Heart left ventricle (tissue), 16 donors: ENCODE results near the gene CDC25B. TPM values are rescaled to one million over a fixed set of nuclear protein-coding genes. Genes with fewer than 3 reads are reported as not detected.

Experiments
- ATAC-seq, 4 donors: fragments of 200-7000 bp; cut with Tn5 transposase; one replicate each; pipeline ENCODE4 v1.9.1; 2020 to 2022; ENCODE audit warnings: moderate library complexity in 4 of 4, mild to moderate bottlenecking in 3 of 4, moderate number of reproducible peaks in 1 of 4
- DNase-seq, 5 donors: peaks; one replicate each; pipeline ENCODE4 v3.0.0-alpha.2; 2020
- H3K27ac ChIP-seq, 12 donors: fragments of 200-600 bp; sonication (generic) in 4 of 12; one replicate each; pipeline versions ENCODE4 v1.5.0 to v1.8.0; 2016 to 2022; ENCODE audit warnings: mild to moderate bottlenecking in 2 of 12
- H3K27me3 ChIP-seq, 9 donors: fragments of 200-600 bp; sonication (generic) in 2 of 9; one replicate each; pipeline versions ENCODE4 v1.5.1 to v1.8.0; 2016 to 2022; ENCODE audit warnings: mild to moderate bottlenecking in 3 of 9
- H3K36me3 ChIP-seq, 9 donors: fragments of 200-600 bp; sonication (generic) in 2 of 9; one replicate each; pipeline versions ENCODE4 v1.5.0 to v1.8.0; 2018 to 2022; ENCODE audit warnings: mild to moderate bottlenecking in 2 of 9
- H3K4me1 ChIP-seq, 12 donors: fragments of 200-600 bp; sonication (generic) in 4 of 12; one replicate each; pipeline versions ENCODE4 v1.5.0 to v1.8.0; 2016 to 2022; ENCODE audit warnings: mild to moderate bottlenecking in 3 of 12
- H3K4me3 ChIP-seq, 12 donors: fragments of 200-600 bp; sonication (generic) in 4 of 12; one replicate each; pipeline versions ENCODE4 v1.5.0 to v1.8.0; 2017 to 2022; ENCODE audit warnings: mild to moderate bottlenecking in 9 of 12, moderate library complexity in 4 of 12
- H3K9me3 ChIP-seq, 12 donors: fragments of 200-600 bp; sonication (generic) in 4 of 12; one replicate each; pipeline versions ENCODE4 v1.5.0 to v1.8.0; 2016 to 2022; ENCODE audit warnings: mild to moderate bottlenecking in 1 of 12
- CTCF ChIP-seq, 12 donors: fragments of 200-600 bp; sonication (generic) in 4 of 12; IDR thresholded peaks; one replicate each; pipeline versions ENCODE4 v1.5.0 to v1.8.0; 2018 to 2022; ENCODE audit warnings: antibody characterized with exemption in 12 of 12, mild to moderate bottlenecking in 5 of 12
- POLR2A ChIP-seq, 2 donors: fragments of 450-650 bp; IDR thresholded peaks; one replicate each; pipeline ENCODE4 v1.6.1; 2017; ENCODE audit warnings: antibody characterized with exemption in 2 of 2, mild to moderate bottlenecking in 2 of 2, moderate library complexity in 2 of 2
- WGBS, 4 donors: extraction: QIAGEN DNeasy Blood & Tissue Kit in 2 of 4; methylation state at CpG; one replicate each; pipeline versions ENCODE4 v1.1.5 to v1.1.7; 2013 to 2018; 5-methylcytosine and 5-hydroxymethylcytosine counted together
- intact Hi-C, 10 donors: fragments of 100-400 bp; cut with DNase I; formaldehyde crosslinking; loops; one replicate each; pipeline versions ENCODE4 v1.11.1 to v1.14.2; 2022
- polyA plus RNA-seq, 2 donors: library from polyadenylated mRNA; stranded (reverse); fragments of 200-250 nt; gene quantifications; one replicate each; pipeline ENCODE4 v1.2.3, GENCODE V29; 2013
- total RNA-seq, 9 donors: library from RNA; depleted of rRNA in 2 of 9; stranded (reverse); fragments of >200 nt in 2 of 9; fragmentation: NEBNext Ultra II Directional in 3 of 9; extraction: Animal tissue kit (Norgen Biotek cat#: 25700) in 3 of 9; gene quantifications; one replicate each; pipeline versions ENCODE4 v1.1.0 to v1.2.4, GENCODE V29; 2016 to 2023
- donor health status: ischemic (EF 13 %, LVEDD 7.1; RV severe dilation, severe dysfunction).
- donor health status: healthy with polysubstance abuse.
- donor health status: DM: no; HTN: yes; CAD: no.
- donor health status: DM: no; HTN: no; CAD: no.
- donor health status: ischemic (EF 25% LVEDD 6.9; RV normal size, moderate dysfunction).
- donor health status: ischemic (EF 25% LVEDD 5.7; RV mildly dilated, moderate dysfunction).
- donor health status: healthy.
- donor health status: DM: yes; HTN: yes; CAD: no.
- donor health status: ischemic (EF 35%, LVEDD 5.7; RV mildly dilated, moderate dysfunction).
- donor health status: nonischemic (EF 11% LVEDD 7.7; RV severe dilation, severe dysfunction).
- donor health status: DM: yes; HTN: yes; CAD: no.
- donor health status: PGD.
- donor health status: ischemic (EF 29% LVEDD 5.4; RV normal size, mild dysfunction).
- donor health status: nonischemic (EF 23%, LVEDD 6.1; RV moderate dilation, normal function).

The CDC25B gene
- total and polyA plus RNA-seq, 11 donors: 4.0 to 30.4 (median 8.6) TPM

- no peak for DNase-seq
- intact Hi-C loops: no loop called here
- H3K27ac ChIP-seq: peak overlapping the region in 10 of 12 donors; percentile 8 to 78 (median 58)
Observed at GRCh38 chr20:3759316-3759823, 36.7 kb upstream of the CDC25B start.

GRCh38 chr20:3759884-3760283, 36.2 kb upstream of the CDC25B start:
- no peak for TF ChIP-seq CTCF (IDR thresholded peaks at IDR 0.05)
- TF ChIP-seq POLR2A (IDR thresholded peaks at IDR 0.05): no peak
- H3K9me3 ChIP-seq: no peaks in the 10 kb centered on the region
- peaks cover 0 to 26% (median 3%) of the 10 kb centered on the region in 12 donors for H3K4me1 ChIP-seq
- WGBS, 4 donors: 87 to 93% (median 89%) methylated on average over 11 of the region's 11 CpGs
- peaks cover 0 to 22% (median 0%) of the 10 kb centered on the region in 9 donors for H3K36me3 ChIP-seq
- ATAC-seq: no peak
- peak overlapping the region in 4 of 12 donors; percentile 8 to 67 (median 56) for H3K27ac ChIP-seq
- intact Hi-C loops: no loop called here
- no peak overlapping the region for H3K4me3 ChIP-seq
- DNase-seq: no peak
- H3K27me3 ChIP-seq: no peaks in the 10 kb centered on the region

More at GRCh38 chr20:3759316-3759823, 36.7 kb upstream of the CDC25B start:
- no peaks in the 10 kb centered on the region for H3K9me3 ChIP-seq
- no peak overlapping the region for H3K4me3 ChIP-seq
- WGBS, 4 donors: 81 to 86% (median 83%) methylated on average over 8 to 11 of the region's 11 CpGs
- TF ChIP-seq CTCF (IDR thresholded peaks at IDR 0.05) (no peak), POLR2A (IDR thresholded peaks at IDR 0.05) (no peak)
- H3K36me3 ChIP-seq: peaks cover 0 to 24% (median 0%) of the 10 kb centered on the region in 9 donors
- ATAC-seq: peak in 1 of 4 donors; percentile 13
- peaks cover 0 to 23% (median 3%) of the 10 kb centered on the region in 12 donors for H3K4me1 ChIP-seq
- H3K27me3 ChIP-seq: no peaks in the 10 kb centered on the region

- no peak for TF ChIP-seq CTCF (IDR thresholded peaks at IDR 0.05)
- TF ChIP-seq POLR2A (IDR thresholded peaks at IDR 0.05): no peak
- Histone ChIP-seq H3K4me1 (peaks cover 0 to 33% (median 4%) of the 10 kb centered on the region in 12 donors), H3K27ac (peak overlapping the region in 1 of 12 donors; percentile 14), H3K27me3 (no peaks in the 10 kb centered on the region), H3K4me3 (no peak overlapping the region), H3K9me3 (no peaks in the 10 kb centered on the region), H3K36me3 (peaks cover 0 to 13% (median 0%) of the 10 kb centered on the region in 9 donors)
- WGBS, 4 donors: 79 to 87% (median 82%) methylated on average over 10 of the region's 10 CpGs
- intact Hi-C loops: no loop called here
- ATAC-seq (no peak), DNase-seq (no peak)
Observed at GRCh38 chr20:3760655-3761348, 35.3 kb upstream of the CDC25B start.
